ENCODE measurements around the gene ZNF438.

Gene ZNF438

DNA sequence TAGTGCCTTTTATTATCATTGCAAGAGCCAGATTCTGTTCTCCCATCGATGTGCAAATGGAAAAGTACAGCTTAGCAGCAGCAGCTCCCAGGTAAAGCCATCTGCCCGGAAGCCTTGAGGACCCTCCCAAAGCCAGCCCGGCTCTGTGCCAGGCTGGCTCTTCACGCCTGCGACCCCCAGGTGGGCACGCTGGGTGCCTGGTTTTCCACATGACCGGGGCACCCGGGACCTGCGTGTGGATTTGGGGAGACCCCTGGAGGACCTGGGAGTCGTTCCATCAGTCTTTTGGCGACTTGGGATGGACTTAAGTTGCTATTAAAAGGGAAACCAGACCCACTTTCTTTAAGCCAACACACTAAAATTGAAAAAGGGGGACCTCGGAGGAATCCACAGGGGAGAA, 196.5 kb downstream of the ZNF438 start:
- DNase-seq = no peak

DNA sequence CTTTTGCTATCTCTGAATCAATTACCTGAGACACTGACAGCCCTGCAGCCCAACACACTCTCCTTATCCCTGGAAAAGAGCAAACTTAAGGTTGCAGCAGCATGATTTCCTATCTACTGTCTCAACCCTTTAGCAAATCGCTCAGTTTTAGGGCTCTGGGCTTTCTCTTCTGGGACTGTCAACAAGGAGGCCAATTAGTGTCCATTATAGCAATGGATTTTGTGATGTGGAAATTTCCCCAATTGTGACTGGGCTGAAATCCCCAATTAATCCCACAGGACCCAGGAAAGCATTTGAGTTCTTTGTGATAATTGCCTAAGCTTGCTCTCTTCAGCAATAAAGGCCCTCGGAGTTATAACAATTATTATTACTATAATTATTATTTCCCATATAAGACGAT, 197.0 kb downstream of the ZNF438 start:
- no peak for DNase-seq

DNA sequence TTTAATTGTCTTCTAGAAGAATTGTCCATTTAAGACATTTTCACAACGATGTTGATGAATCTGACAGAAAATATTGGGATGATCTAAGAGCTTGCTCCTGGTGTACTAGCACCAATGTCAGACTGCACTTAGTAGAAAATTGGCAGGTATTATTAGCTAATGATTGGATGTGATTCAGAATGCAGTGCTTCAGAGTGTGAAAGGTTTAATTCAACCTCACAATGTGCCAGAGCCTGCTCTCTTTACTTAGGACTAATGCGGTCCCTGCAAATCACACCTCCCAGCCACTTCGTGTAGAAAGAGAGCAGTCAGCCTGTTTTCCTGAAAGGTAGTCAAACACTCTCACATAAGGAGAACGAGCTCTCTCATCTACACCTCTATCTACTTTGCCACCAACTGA, 197.5 kb downstream of the ZNF438 start:
- no peak for DNase-seq

GRCh38 chr10:30833628-30833970, 198.1 kb downstream of the ZNF438 start:
- no peak for DNase-seq

DNA sequence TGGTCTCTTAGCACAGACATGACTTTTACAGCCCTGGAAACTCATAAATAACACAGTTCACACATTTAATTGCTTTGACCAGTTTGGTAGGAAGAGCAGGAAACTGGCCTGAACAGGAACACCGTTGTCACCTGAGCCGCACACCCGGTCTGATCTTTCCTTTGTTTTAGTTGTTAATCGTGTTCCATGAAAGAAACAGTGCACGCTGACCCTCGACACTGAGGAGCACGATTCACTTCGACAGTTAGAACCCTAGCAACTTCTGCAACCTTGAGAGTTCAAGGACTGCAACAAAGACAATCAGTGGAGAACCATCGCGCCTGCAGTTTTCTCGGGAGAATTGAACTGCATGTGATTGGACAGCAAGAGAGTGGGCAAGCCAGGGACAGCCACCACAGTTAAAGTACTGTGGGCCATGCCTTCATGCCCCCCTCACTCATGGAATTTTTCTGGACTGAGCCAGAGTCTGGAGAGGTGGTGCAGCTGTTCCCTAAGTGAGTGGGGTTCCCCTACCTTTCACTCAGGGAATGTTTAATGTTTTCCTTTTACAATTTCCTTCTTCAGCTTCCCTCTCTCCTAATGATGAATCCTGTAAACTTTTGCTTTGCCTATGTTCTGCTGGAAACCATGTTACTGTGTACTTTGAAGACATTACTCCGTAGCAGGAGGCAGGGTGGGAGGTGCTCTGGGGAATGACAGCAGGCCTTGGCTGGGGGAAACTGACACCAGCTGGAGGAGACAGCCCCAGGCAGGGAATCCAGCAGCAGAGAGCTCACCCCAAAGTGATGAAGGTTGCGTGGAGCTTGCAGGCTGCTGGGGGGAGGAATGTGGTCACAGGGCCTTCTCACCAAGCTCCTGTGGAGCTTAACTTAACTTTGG, 198.7 kb downstream of the ZNF438 start:
- DNase-seq = no peak

- DNase-seq = no peak
Observed at GRCh38 chr10:30832001-30832748, 199.5 kb downstream of the ZNF438 start.

DNA sequence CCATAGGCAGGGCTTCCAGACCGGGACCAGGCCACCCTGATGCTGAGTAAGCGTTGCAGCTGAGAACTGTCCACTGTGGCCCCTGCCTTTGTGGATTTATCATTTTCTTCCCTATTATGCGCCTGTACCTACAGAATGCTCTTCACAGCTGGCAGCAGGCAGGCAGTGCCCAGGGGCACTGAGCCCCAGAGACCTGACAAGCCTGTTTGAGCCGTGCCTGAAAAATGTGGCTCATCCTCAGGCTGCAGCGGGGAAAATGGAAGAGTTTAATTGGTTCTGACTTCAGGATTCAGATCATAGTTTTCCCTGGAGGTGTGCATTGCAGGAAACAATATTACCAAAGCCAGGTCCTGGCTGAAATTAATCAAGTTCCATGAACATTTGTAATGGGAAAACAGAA, 200.2 kb downstream of the ZNF438 start:
- DNase-seq = no peak

DNA sequence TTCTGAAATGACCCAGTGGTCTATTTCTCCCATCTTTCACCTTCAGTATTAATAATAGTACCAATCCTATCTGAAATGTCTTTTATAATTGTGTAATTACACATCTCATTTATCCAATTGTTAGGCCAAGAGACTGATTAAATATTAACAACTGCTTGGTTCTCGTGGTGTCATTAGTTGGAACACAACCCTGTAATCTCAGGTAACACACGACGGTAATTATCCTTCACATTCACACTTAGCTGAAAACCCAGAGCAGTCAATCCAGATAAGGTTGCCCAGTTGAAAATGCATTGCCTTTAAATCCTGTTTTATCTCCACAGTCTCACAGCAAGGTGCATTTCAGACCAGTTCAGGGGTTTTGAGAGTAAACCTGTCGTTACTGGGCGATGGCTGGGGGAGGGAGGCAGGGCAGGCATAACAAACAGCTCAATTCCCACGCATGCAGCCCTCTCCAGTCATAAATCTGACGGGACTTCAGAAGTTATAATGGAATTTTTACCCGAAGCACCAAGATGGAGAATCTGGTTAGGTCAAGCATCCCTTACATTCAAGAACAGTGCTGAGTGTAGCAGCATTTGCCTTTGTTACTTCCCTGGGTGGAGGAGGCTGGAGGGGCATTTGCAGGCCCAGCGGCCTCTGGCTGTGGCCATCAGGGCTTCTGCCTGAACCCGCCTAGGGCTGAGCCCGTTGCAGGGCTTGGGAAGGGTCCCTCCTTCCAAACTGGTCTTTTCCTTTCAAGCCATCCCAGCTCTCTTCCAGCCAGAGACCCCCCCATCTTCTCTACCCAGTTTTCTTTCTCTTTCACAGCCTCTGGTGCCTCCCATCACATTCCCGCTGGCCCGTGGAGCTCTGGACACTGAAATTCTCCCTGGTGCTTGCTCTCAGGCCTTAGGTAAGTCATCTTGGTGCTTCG, 201.1 kb downstream of the ZNF438 start:
- DNase-seq = no peak

- no peak for DNase-seq
Observed at GRCh38 chr10:30829901-30830300, 201.8 kb downstream of the ZNF438 start.

GRCh38 chr10:30828680-30829079, 203.0 kb downstream of the ZNF438 start:
- no peak for DNase-seq

- no peak for DNase-seq
Observed at GRCh38 chr10:30828164-30828563, 203.5 kb downstream of the ZNF438 start.

DNA sequence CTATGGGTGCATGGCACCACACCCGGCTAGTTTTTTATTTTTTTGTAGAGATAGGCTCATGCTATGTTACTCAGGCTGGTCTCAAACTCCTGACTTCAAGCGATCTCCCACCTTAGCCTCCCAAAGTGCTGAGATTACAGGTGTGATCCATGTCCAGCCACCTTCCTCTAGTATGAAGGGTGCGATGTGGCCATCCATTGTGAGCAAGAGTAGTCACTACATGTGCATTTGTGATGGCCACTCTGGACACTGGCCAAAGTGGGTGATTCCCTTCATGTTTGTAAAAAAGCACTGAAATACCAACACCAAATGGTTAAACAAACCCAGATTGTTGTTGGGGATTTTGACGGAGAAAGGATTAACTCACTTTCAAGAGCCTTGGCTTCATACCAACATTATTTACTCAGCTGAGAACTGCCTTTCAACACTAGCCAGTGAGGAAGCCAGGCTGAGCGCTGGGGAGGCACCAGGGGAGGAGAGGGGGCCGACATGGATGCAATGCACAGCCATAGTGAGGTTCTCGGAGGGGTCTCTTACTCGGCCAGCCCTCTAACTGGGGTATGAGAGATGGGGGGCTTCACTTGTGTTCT, 204.0 kb downstream of the ZNF438 start:
- no peak for DNase-seq

DNA sequence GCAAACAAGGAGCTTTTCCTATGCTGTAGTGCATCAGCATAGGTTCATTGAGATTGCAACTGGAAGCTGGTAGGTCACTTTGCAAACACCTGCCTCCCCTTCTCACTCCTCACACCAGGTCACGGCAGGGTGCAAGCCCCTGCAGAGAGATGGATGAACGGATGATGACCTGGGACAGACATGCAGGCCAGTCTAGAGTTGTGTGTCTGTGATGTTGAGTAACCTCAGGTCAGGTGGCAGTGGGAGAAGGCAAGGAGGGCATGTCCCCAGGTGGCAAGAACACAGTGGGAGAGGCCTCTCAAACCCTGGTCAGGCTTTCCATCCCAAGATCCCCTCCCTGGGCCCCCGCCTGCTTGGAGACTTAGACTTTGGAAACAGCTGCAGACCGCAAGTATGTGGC, 205.0 kb downstream of the ZNF438 start:
- no peak for DNase-seq

- no peak for DNase-seq
Observed at GRCh38 chr10:30825495-30825894, 206.2 kb downstream of the ZNF438 start.

- no peak for DNase-seq
Observed at GRCh38 chr10:30825022-30825421, 206.6 kb downstream of the ZNF438 start.

- DNase-seq = no peak
Observed at GRCh38 chr10:30823651-30824050, 208.0 kb downstream of the ZNF438 start.

DNA sequence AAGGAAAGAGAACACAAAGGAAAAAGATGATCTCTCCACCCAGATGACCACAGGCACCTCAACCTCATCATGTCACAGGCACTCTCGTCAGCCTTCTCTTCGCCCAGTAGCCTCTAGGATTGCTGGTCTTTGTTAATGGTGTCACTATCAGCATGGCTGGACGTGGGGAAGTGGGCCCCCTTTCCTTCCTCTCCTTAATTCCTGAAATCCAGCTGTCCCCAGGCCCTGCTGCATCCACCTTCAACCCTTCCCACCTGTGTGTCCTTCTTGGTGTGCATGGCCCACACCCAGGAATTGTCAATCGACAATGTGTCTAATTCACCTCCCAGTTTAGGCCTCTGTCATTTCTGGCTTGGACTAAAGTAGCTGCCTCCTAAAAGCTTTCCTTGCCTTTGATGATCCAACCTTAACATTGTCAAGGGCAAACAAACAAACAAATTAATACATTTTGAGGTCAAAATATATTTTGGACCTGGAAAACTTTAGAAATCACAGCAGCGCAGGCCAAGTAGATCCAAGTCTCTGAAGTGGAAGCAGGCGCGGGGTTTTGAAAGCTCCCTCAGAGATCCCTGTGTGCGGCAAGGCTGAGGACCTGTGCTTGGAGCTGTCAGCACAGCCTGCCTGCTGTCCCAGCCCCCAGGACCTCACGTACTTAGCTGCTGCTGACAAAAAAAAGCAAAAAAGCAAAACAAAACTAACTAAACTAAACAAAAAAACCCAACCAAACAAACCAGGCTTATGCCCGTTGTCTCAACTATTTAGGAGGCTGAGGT, 208.8 kb downstream of the ZNF438 start:
- DNase-seq = no peak

- no peak for DNase-seq
Observed at GRCh38 chr10:30821994-30822692, 209.5 kb downstream of the ZNF438 start.

DNA sequence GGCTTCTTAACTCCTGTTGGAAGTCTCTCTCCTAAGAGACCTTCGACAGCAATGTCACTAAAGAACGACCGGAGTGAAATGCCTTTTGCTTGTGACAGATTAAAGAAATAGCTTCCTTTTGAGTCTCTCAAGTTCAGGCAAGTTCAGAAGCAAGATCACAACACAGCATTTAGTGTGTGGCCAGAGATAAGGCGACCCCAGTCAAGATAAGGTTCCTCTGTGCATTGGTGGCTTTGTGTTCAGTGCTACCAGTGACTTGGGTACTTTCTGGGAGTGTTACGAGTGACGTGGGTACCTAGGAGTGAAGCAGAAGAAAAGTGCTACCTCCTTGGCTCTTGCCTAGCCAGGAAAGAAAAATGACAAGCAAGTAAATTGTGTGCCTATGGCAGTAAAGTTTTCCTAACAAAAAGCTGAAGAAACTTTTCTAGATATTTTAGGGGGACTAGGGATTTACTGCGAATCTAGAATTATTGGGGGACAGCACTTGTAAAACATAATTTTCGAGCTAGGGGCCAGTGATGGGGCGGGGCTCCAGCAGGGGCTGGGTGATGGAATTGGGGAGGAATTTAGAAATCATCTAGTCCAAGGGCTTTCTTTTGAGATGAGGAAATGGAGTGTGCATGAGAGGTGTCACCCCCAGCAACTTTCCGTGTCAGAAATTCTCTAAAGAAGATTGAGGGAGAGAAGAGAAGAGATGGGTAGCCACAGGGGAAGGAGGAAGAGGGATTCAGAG, 210.2 kb downstream of the ZNF438 start:
- DNase-seq = no peak

- no peak for DNase-seq
Observed at GRCh38 chr10:30820261-30820991, 211.2 kb downstream of the ZNF438 start.
